ENCODE data around the gene LNX1. TPM values are rescaled to one million over a fixed set of nuclear protein-coding genes. Genes with fewer than 3 reads are reported as not detected.
"Not testable (repeated sequence)": the region's sequence is repeated elsewhere in the genome, so short reads cannot be mapped to it uniquely, and the experiment has no call there.

LNX1 gene
- total RNA-seq, 2 donors from 2014 or later = 4.5 to 8.9 TPM

DNA sequence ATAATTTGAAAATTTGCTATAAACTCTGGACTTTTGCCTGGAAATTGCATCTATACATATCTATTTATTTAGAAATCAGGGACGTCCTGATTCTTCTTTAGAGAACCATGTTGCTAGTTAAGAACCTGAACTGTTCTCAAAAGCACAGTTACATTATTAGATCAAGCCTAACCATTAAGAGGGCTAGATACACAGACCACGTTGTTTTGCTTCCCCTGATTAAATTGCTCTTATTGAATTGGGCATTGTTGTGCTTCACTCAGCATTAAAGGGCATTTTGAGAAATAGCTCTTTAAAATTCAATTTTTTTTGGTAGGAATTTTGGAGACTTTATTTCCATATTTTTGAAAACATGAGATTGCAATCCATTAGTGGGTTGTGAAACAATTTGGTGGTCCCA is 169.5 kb downstream of the LNX1 start:
- Histone ChIP-seq H3K9me3 (no peaks in the 10 kb centered on the region), H3K27ac (no peak overlapping the region), H3K27me3 (no peaks in the 10 kb centered on the region), H3K36me3 (no peaks in the 10 kb centered on the region), H3K4me3 (no peak overlapping the region), H3K4me1 (peaks cover 0 to 4% of the 10 kb centered on the region in 2 donors)
- DNase-seq (ENCODE audit: low spot score) = no peak
- TF ChIP-seq, protein P1, sequence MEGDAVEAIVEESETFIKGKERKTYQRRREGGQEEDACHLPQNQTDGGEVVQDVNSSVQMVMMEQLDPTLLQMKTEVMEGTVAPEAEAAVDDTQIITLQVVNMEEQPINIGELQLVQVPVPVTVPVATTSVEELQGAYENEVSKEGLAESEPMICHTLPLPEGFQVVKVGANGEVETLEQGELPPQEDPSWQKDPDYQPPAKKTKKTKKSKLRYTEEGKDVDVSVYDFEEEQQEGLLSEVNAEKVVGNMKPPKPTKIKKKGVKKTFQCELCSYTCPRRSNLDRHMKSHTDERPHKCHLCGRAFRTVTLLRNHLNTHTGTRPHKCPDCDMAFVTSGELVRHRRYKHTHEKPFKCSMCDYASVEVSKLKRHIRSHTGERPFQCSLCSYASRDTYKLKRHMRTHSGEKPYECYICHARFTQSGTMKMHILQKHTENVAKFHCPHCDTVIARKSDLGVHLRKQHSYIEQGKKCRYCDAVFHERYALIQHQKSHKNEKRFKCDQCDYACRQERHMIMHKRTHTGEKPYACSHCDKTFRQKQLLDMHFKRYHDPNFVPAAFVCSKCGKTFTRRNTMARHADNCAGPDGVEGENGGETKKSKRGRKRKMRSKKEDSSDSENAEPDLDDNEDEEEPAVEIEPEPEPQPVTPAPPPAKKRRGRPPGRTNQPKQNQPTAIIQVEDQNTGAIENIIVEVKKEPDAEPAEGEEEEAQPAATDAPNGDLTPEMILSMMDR (IDR thresholded peaks at IDR 0.05) = no peak

DNA sequence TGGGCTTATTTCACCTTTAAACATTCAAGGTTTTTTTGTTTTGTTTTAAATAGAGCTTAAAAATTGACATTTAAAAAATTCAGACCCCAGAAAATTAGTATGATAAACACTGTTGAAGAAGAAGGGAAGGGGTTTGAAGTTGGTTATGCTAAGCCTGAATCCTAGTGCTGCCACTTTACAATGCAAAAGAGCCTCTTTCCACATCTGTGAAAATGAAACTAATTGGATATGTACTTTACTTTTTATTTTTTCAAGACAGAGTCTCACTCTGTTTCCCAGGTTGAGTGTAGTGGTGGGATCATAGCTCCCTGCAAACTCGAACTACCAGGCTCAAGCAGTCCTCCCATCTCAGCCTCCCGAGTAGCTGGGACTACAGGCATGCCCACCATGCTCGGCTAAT is 172.1 kb downstream of the LNX1 start:
- Histone ChIP-seq H3K4me3 (no peak overlapping the region), H3K4me1 (peaks cover 0 to 2% of the 10 kb centered on the region in 2 donors), H3K27me3 (no peaks in the 10 kb centered on the region), H3K27ac (no peak overlapping the region), H3K9me3 (no peaks in the 10 kb centered on the region), H3K36me3 (no peaks in the 10 kb centered on the region)
- TF ChIP-seq, protein P1 (IDR thresholded peaks at IDR 0.05) = no peak
- no peak for DNase-seq (ENCODE audit: low spot score)

DNA sequence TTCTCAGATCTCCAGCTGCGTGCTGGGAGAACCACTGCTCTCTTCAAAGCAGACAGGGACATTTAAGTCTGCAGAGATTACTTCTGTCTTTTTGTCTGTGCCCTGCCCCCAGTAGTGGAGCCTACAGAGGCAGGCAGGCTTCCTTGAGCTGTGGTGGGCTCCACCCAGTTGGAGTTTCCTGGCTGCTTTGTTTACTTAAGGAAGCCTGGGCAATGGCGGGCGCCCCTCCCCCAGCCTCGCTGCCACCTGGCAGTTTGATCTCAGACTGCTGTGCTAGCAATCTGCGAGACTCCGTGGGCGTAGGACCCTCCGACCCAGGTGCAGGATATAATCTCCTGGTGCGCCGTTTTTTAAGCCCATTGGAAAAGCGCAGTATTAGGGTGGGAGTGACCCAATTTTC is 181.8 kb downstream of the LNX1 start:
- not testable (repeated sequence) for H3K4me3 ChIP-seq; H3K27ac ChIP-seq; DNase-seq (ENCODE audit: low spot score); H3K9me3 ChIP-seq; H3K36me3 ChIP-seq; H3K4me1 ChIP-seq; H3K27me3 ChIP-seq

Other genes with a start within 250 kb of the LNX1 start
- gene SCFD2, start 225.4 kb downstream of the LNX1 start, total RNA-seq = 1 to 10 TPM; 8.1 to 9.4 TPM
- gene FIP1L1, start 213.8 kb downstream of the LNX1 start, total RNA-seq = 10 to 100 TPM; 32.7 to 32.8 TPM